GM23248 (cell line): ENCODE results near the gene CSTF2T. TPM values are rescaled to one million over a fixed set of nuclear protein-coding genes. Genes with fewer than 3 reads are reported as not detected.
A peak's percentile ranks its signal among the peaks of the same experiment; 100 is the strongest.

Source experiments
- DNase-seq: peaks from one replicate; pipeline ENCODE4 v3.0.0-alpha.2; 2015
- H2AFZ ChIP-seq: fragments of 200-600 bp; sonication (generic); 2 replicates; pipeline ENCODE4 v1.6.1; 2016; ENCODE audit warnings: antibody characterized with exemption
- H3F3A ChIP-seq: fragments of 200-600 bp; sonication (generic); 2 replicates; pipeline ENCODE4 v1.6.1; 2016; ENCODE audit warnings: mild to moderate bottlenecking, antibody characterized with exemption, mixed run types; ENCODE audit not compliant: insufficient read depth
- H3K27ac ChIP-seq: fragments of 200-600 bp; sonication (generic); 2 replicates; pipeline ENCODE4 v1.5.1; 2016; ENCODE audit warnings: mild to moderate bottlenecking
- H3K27me3 ChIP-seq: fragments of 200-600 bp; sonication (generic); replicated peaks from 2 replicates; pipeline ENCODE4 v1.6.1; 2016; ENCODE audit warnings: mild to moderate bottlenecking; ENCODE audit not compliant: insufficient read depth
- H3K36me3 ChIP-seq: fragments of 200-600 bp; sonication (generic); 2 replicates; pipeline ENCODE4 v1.6.1; 2016; ENCODE audit warnings: low read depth, mild to moderate bottlenecking
- H3K4me1 ChIP-seq: fragments of 200-600 bp; sonication (generic); 2 replicates; pipeline ENCODE4 v1.6.1; 2016; ENCODE audit warnings: mild to moderate bottlenecking; ENCODE audit not compliant: insufficient read depth
- H3K4me2 ChIP-seq: fragments of 200-600 bp; sonication (generic); one replicate; pipeline ENCODE4 v1.6.1; 2016; ENCODE audit warnings: mild to moderate bottlenecking; ENCODE audit not compliant: unreplicated experiment
- H3K4me3 ChIP-seq: fragments of 200-600 bp; sonication (generic); 2 replicates; pipeline ENCODE4 v1.5.1; 2016; ENCODE audit warnings: mild to moderate bottlenecking
- H3K79me2 ChIP-seq: fragments of 200-600 bp; sonication (generic); 2 replicates; pipeline ENCODE4 v1.6.1; 2016; ENCODE audit warnings: mild to moderate bottlenecking; ENCODE audit not compliant: insufficient read depth
- H3K9ac ChIP-seq: fragments of 200-600 bp; sonication (generic); 2 replicates; pipeline ENCODE4 v1.6.1; 2016; ENCODE audit warnings: mild to moderate bottlenecking
- H3K9me2 ChIP-seq: fragments of 200-600 bp; sonication (generic); 2 replicates; pipeline ENCODE4 v1.6.1; 2016; ENCODE audit warnings: mixed run types, mild to moderate bottlenecking, moderate library complexity; ENCODE audit not compliant: insufficient read depth
- H3K9me3 ChIP-seq: fragments of 200-600 bp; sonication (generic); one replicate; pipeline ENCODE4 v1.6.1; 2017; ENCODE audit warnings: low read depth
- H4K20me1 ChIP-seq: fragments of 200-600 bp; sonication (generic); 2 replicates; pipeline ENCODE4 v1.6.0; 2016; ENCODE audit not compliant: insufficient read depth
- EZH2 ChIP-seq: fragments of 200-600 bp; sonication (generic); IDR thresholded peaks from 2 replicates; pipeline ENCODE4 v1.6.1; 2018; ENCODE audit warnings: antibody characterized with exemption, mild to moderate bottlenecking; ENCODE audit not compliant: insufficient read depth, poor library complexity, severe bottlenecking
- EZH2phosphoT487 ChIP-seq: fragments of 200-600 bp; sonication (generic); IDR thresholded peaks from 2 replicates; pipeline ENCODE4 v1.6.1; 2018; ENCODE audit warnings: antibody characterized with exemption, moderate library complexity, mild to moderate bottlenecking, low read depth; ENCODE audit not compliant: insufficient read depth
- WGBS, 2 experiments: methylation state at CpG; one replicate each; pipeline ENCODE4 v1.1.6; 2015 to 2017; ENCODE audit warnings: low lambda C conversion rate in 2 of 2, low coverage in 1 of 2; ENCODE audit errors: missing lambda C conversion rate in 2 of 2; 5-methylcytosine and 5-hydroxymethylcytosine counted together
- in situ Hi-C: fragments of 300-500 bp; cut with MboI; formaldehyde crosslinking; loops from 2 replicates; pipeline ENCODE4 v1.15.0; 2020
- polyA plus RNA-seq: library from polyadenylated mRNA; unstranded; fragments of >200 nt; fragmentation: Nextera tagmentation; extraction: Ambion mirVana; gene quantifications from 2 replicates; pipeline ENCODE4 v1.2.1, GENCODE V29; 2016
- total RNA-seq: library from RNA; depleted of rRNA; stranded (reverse); fragments of >200 nt; shearing (Covaris generic); gene quantifications from 2 replicates; pipeline ENCODE4 v1.2.3, GENCODE V29; 2014

The CSTF2T gene
- total and polyA plus RNA-seq, 2 experiments from 2014 or later: 7.9 to 16.9 TPM

- DNase-seq: no peak
- no peaks in the 10 kb centered on the region for H4K20me1 ChIP-seq
- H3K36me3 ChIP-seq: no peaks in the 10 kb centered on the region
- H3K9me2 ChIP-seq: no peaks in the 10 kb centered on the region
- peaks cover 8% of the 10 kb centered on the region; the same call in 1 of the 2 replicates for H3K4me1 ChIP-seq
- TF ChIP-seq EZH2 (no peak), EZH2phosphoT487 (no peak)
- no peak overlapping the region for H3K9ac ChIP-seq
- no peaks in the 10 kb centered on the region for H3K27me3 ChIP-seq
- in situ Hi-C loops: no loop called here
- no peaks in the 10 kb centered on the region for H3F3A ChIP-seq
- WGBS, 2 experiments: 87 to 89% methylated on average over 6 of the region's 6 CpGs
- no peak overlapping the region for H3K4me3 ChIP-seq
- H3K79me2 ChIP-seq: no peaks in the 10 kb centered on the region
- H3K27ac ChIP-seq: no peak overlapping the region
- no peak overlapping the region for H3K4me2 ChIP-seq
- no peak overlapping the region for H2AFZ ChIP-seq
- H3K9me3 ChIP-seq: no peaks in the 10 kb centered on the region
These were observed 45.0 kb upstream of the CSTF2T start for GRCh38 chr10:51744235-51745000.

GRCh38 chr10:51743146-51743545 is 43.8 kb upstream of the CSTF2T start:
- H3K4me1 ChIP-seq: peaks cover 8% of the 10 kb centered on the region; the same call in 1 of the 2 replicates
- no peak overlapping the region for H3K27ac ChIP-seq
- H3K9ac ChIP-seq: peak overlapping the region; percentile 26
- no peaks in the 10 kb centered on the region for H3F3A ChIP-seq
- H3K36me3 ChIP-seq: no peaks in the 10 kb centered on the region
- no peaks in the 10 kb centered on the region for H3K9me2 ChIP-seq
- in situ Hi-C loops: no loop called here
- H3K79me2 ChIP-seq: no peaks in the 10 kb centered on the region
- no peaks in the 10 kb centered on the region for H3K9me3 ChIP-seq
- H2AFZ ChIP-seq: peak overlapping the region; percentile 80
- peak; percentile 51 for DNase-seq
- peak overlapping the region; percentile 58 for H3K4me2 ChIP-seq
- H4K20me1 ChIP-seq: no peaks in the 10 kb centered on the region
- H3K4me3 ChIP-seq: peak overlapping the region; percentile 55
- 7 to 8% methylated on average over 6 of the region's 6 CpGs for WGBS, 2 experiments
- H3K27me3 ChIP-seq: no peaks in the 10 kb centered on the region
- TF ChIP-seq EZH2 (no peak), EZH2phosphoT487 (no peak)

- H3K4me2 ChIP-seq: peak overlapping the region; percentile 8
- H3K4me3 ChIP-seq: no peak overlapping the region
- no peaks in the 10 kb centered on the region for H3K9me2 ChIP-seq
- no peak overlapping the region for H2AFZ ChIP-seq
- H4K20me1 ChIP-seq: no peaks in the 10 kb centered on the region
- TF ChIP-seq EZH2phosphoT487 (no peak), EZH2 (no peak)
- no peak overlapping the region for H3K27ac ChIP-seq
- no peaks in the 10 kb centered on the region for H3K27me3 ChIP-seq
- H3K4me1 ChIP-seq: peaks cover 20% of the 10 kb centered on the region
- H3K9me3 ChIP-seq: no peaks in the 10 kb centered on the region
- H3K79me2 ChIP-seq: no peaks in the 10 kb centered on the region
- no peak overlapping the region for H3K9ac ChIP-seq
- in situ Hi-C loops: no loop called here
- DNase-seq: peak; percentile 57
- 0 out of 2 replicates have a peak, but pooled peaks cover 5% of the 10 kb centered on the region for H3F3A ChIP-seq
- WGBS, 2 experiments: 74 to 80% methylated on average over 1 of the region's 1 CpG
- H3K36me3 ChIP-seq: no peaks in the 10 kb centered on the region
These were observed 33.7 kb upstream of the CSTF2T start for GRCh38 chr10:51733057-51733456.

GRCh38 chr10:51729822-51730555 is 30.6 kb upstream of the CSTF2T start:
- Histone ChIP-seq H3K9me3 (no peaks in the 10 kb centered on the region), H3K27me3 (no peaks in the 10 kb centered on the region), H3K36me3 (no peaks in the 10 kb centered on the region), H2AFZ (no peak overlapping the region), H4K20me1 (no peaks in the 10 kb centered on the region), H3K9me2 (no peaks in the 10 kb centered on the region), H3K79me2 (no peaks in the 10 kb centered on the region), H3K9ac (no peak overlapping the region), H3F3A (0 out of 2 replicates have a peak, but pooled peaks cover 5% of the 10 kb centered on the region), H3K4me3 (no peak overlapping the region), H3K4me2 (no peak overlapping the region), H3K27ac (no peak overlapping the region), H3K4me1 (peaks cover 22% of the 10 kb centered on the region)
- in situ Hi-C loops: no loop called here
- 95 to 96% methylated on average over 7 of the region's 7 CpGs for WGBS, 2 experiments
- DNase-seq: no peak
- TF ChIP-seq EZH2 (no peak), EZH2phosphoT487 (no peak)
